ENCODE data around the gene ASNS.

- TF ChIP-seq CTCF (IDR thresholded peaks at IDR 0.05; ENCODE audit: low read depth, low read length) = no peak
- TF ChIP-seq MYC (IDR thresholded peaks at IDR 0.05; ENCODE audit: low read depth, low read length) = no peak
- no peak for TF ChIP-seq POLR2A (IDR thresholded peaks at IDR 0.05; ENCODE audit: extremely low read depth, insufficient read length)
Observed at GRCh38 chr7:97859606-97860204, 12.5 kb downstream of the ASNS start.

Data from NB4 (cell line).